OCI-LY7 (cell line): ENCODE data around the gene NDRG4. TPM values are rescaled to one million over a fixed set of nuclear protein-coding genes. Genes with fewer than 3 reads are reported as not detected.

ENCODE experiments used
- BruUV-seq: library from RNA; stranded (reverse); fragments of 400-500 nt; replicated peaks from 2 replicates; lab custom pipeline; 2021; lab: Mats Ljungman, UMichigan
- CTCF ChIA-PET: fragments of 300-600 bp; sonication (Branson Sonifier 250); formaldehyde crosslinking; loops from one replicate; lab custom pipeline; 2022; ENCODE audit warnings: antibody characterized with exemption; ENCODE audit not compliant: unreplicated experiment; lab: Charles Lee
- POLR2A ChIA-PET: fragments of 300-600 bp; sonication (Branson Sonifier 250); formaldehyde crosslinking; loops from one replicate; lab custom pipeline; 2022; ENCODE audit warnings: antibody characterized with exemption; lab: Charles Lee
- DNase-seq: peaks from one replicate; pipeline ENCODE4 v3.0.0-alpha.2; 2015; ENCODE audit warnings: low spot score
- H2AFZ ChIP-seq: fragments of 200-600 bp; sonication (generic), shearing (Covaris generic); 2 replicates; pipeline ENCODE4 v1.6.1; 2014; ENCODE audit warnings: mild to moderate bottlenecking, antibody characterized with exemption, low read length, moderate library complexity
- H3K27ac ChIP-seq: fragments of 200-600 bp; sonication (generic); 2 replicates; pipeline ENCODE4 v1.5.1; 2014; ENCODE audit warnings: mixed run types, low read depth, mild to moderate bottlenecking, moderate library complexity, low read length, inconsistent platforms; ENCODE audit not compliant: poor library complexity, severe bottlenecking
- H3K36me3 ChIP-seq: fragments of 200-600 bp; sonication (generic); 2 replicates; pipeline ENCODE4 v1.6.1; 2014; ENCODE audit warnings: mild to moderate bottlenecking, antibody characterized with exemption, low read length, moderate library complexity, mixed read lengths; ENCODE audit not compliant: insufficient read depth
- H3K4me1 ChIP-seq: fragments of 200-600 bp; sonication (generic); 2 replicates; pipeline ENCODE4 v1.5.1; 2014; ENCODE audit warnings: mild to moderate bottlenecking, low read length; ENCODE audit not compliant: insufficient read depth, poor library complexity, severe bottlenecking
- H3K4me2 ChIP-seq: fragments of 200-600 bp; sonication (generic); 2 replicates; pipeline ENCODE4 v1.6.1; 2014; ENCODE audit warnings: mild to moderate bottlenecking, low read length
- H3K4me3 ChIP-seq: fragments of 200-600 bp; sonication (generic); 2 replicates; pipeline ENCODE4 v1.5.1; 2014; ENCODE audit warnings: mild to moderate bottlenecking, low read depth, low read length; ENCODE audit not compliant: poor library complexity, severe bottlenecking
- H3K79me2 ChIP-seq: fragments of 200-600 bp; sonication (generic); 2 replicates; pipeline ENCODE4 v1.6.1; 2016; ENCODE audit warnings: low read depth, mild to moderate bottlenecking, low read length, moderate library complexity, mixed read lengths; ENCODE audit not compliant: insufficient read depth
- H3K9me2 ChIP-seq: fragments of 200-600 bp; sonication (generic); 2 replicates; pipeline ENCODE4 v1.6.1; 2016; ENCODE audit warnings: mild to moderate bottlenecking, low read length, mixed read lengths; ENCODE audit not compliant: insufficient read depth
- H3K9me3 ChIP-seq: fragments of 200-600 bp; sonication (generic); 2 replicates; pipeline ENCODE4 v1.6.1; 2014; ENCODE audit warnings: mild to moderate bottlenecking, mixed run types, low read length, mixed read lengths
- H4K20me1 ChIP-seq: fragments of 200-600 bp; sonication (generic); 2 replicates; pipeline ENCODE4 v1.6.1; 2014; ENCODE audit warnings: mild to moderate bottlenecking, antibody characterized with exemption, low read length, moderate library complexity, mixed read lengths; ENCODE audit not compliant: insufficient read depth
- CTCF ChIP-seq: fragments of 200-600 bp; sonication (generic); conservative IDR thresholded peaks from 2 replicates; pipeline ENCODE4 v1.5.1; 2014; ENCODE audit warnings: mild to moderate bottlenecking, antibody characterized with exemption, low read length, moderate library complexity, mixed read lengths
- EZH2phosphoT487 ChIP-seq: fragments of 200-600 bp; sonication (generic); IDR thresholded peaks from 2 replicates; pipeline ENCODE4 v1.6.1; 2018; ENCODE audit warnings: low read depth, borderline replicate concordance, mild to moderate bottlenecking, mixed run types, antibody characterized with exemption, low read length, moderate library complexity, mixed read lengths
- intact Hi-C: fragments of 100-400 bp; cut with micrococcal nuclease; formaldehyde crosslinking; loops from one replicate; pipeline ENCODE4 v1.10.0; 2022; ENCODE audit not compliant: unreplicated experiment
- total RNA-seq, 2 experiments: library from RNA; depleted of rRNA in 1 of 2; stranded (reverse); fragments of >200 nt in 1 of 2; shearing (Covaris generic) in 1 of 2; gene quantifications; 2 replicates each; pipeline ENCODE4 v1.2.3, GENCODE V29; 2014 to 2022

The NDRG4 gene
- total RNA-seq, 2 experiments from 2014 or later = 8.8 to 9.5 TPM

DNA sequence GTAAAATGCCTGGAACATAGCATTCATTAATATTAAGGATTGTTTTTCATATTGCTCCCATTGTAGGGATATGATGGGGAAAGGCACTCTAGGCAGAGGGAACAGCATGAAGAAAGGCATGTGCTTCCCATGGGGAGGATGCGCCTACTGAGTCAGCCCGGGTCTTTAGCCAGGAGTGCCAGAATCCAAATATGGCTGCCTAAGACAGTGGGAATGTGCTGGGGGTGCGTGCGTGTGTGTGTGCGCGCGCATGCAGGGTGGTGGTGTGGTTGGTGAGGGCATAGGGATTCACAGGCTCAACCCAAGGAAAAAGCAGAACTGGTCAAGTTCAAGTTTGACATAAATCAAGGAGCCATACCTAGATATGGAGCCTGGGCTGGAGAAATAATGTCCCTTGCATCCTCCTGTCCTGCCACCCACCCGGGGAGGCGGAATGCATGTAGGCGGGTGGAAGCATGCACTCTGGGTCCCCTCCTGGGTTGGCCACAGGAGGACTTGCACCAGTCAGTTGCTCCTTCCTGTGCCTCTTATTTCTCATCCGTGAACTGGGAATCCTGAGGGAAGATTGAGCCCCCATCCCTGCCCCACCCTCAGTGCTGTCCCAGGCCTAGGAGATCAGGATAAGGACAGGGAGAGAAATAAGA, 18.6 kb upstream of the NDRG4 start:
- intact Hi-C loops = no loop called here
- no peaks in the 10 kb centered on the region for H3K9me2 ChIP-seq
- no peak overlapping the region for H3K27ac ChIP-seq
- no peak overlapping the region for H3K4me3 ChIP-seq
- H2AFZ ChIP-seq = no peak overlapping the region
- CTCF ChIA-PET = no interaction called here
- no peaks in the 10 kb centered on the region for H3K36me3 ChIP-seq
- H4K20me1 ChIP-seq = no peaks in the 10 kb centered on the region
- BruUV-seq = no TSS peak
- no peaks in the 10 kb centered on the region for H3K79me2 ChIP-seq
- DNase-seq = no peak
- H3K4me1 ChIP-seq = peaks cover 13% of the 10 kb centered on the region
- no peak overlapping the region for H3K4me2 ChIP-seq
- no peaks in the 10 kb centered on the region for H3K9me3 ChIP-seq
- TF ChIP-seq EZH2phosphoT487 = no peak
- no peak for TF ChIP-seq CTCF
- POLR2A ChIA-PET = interaction anchor here (0.6 to 1.2 kb wide), 3 partner anchors 134 to 1497 kb away, joined by 3 to 5 read pairs (median 3); no protein-coding TSS in a partner anchor

DNA sequence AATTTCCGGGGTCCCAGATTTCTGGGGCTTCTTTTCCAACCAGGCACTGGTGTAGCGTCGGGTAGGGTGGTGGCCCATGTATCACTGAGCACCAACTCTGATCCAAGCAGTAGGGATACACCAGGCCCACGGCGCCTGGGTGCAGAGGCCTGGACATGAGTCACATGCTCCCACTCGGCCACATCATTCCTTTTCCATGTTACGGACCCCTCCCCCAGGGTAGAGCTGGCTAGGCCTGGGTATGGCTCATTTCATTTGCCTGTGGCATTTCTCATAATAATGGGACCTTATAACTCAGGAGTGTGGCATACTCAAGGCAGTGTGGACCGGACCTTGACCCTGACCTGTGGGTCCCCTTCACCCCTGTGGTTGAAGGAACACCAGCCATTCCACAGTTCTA, 18.0 kb upstream of the NDRG4 start:
- H3K36me3 ChIP-seq = no peaks in the 10 kb centered on the region
- H3K4me2 ChIP-seq = no peak overlapping the region
- intact Hi-C loops = no loop called here
- no peak overlapping the region for H3K27ac ChIP-seq
- H3K9me3 ChIP-seq = no peaks in the 10 kb centered on the region
- CTCF ChIA-PET = no interaction called here
- H2AFZ ChIP-seq = no peak overlapping the region
- H3K4me3 ChIP-seq = no peak overlapping the region
- POLR2A ChIA-PET = no interaction called here
- no TSS peak for BruUV-seq
- no peak for TF ChIP-seq CTCF
- no peak for TF ChIP-seq EZH2phosphoT487
- no peaks in the 10 kb centered on the region for H3K79me2 ChIP-seq
- no peak for DNase-seq
- no peaks in the 10 kb centered on the region for H3K9me2 ChIP-seq
- no peaks in the 10 kb centered on the region for H4K20me1 ChIP-seq
- H3K4me1 ChIP-seq = peaks cover 13% of the 10 kb centered on the region

- intact Hi-C loops = no loop called here
- Histone ChIP-seq H3K4me2 (no peak overlapping the region), H3K27ac (no peak overlapping the region), H3K79me2 (no peaks in the 10 kb centered on the region), H3K4me1 (peaks cover 9% of the 10 kb centered on the region), H3K9me3 (no peaks in the 10 kb centered on the region), H3K4me3 (no peak overlapping the region), H4K20me1 (no peaks in the 10 kb centered on the region), H2AFZ (no peak overlapping the region), H3K9me2 (no peaks in the 10 kb centered on the region), H3K36me3 (no peaks in the 10 kb centered on the region)
- DNase-seq = no peak
- BruUV-seq = no TSS peak
- CTCF ChIA-PET = interaction anchor here (0.5 to 1.2 kb wide), 5 partner anchors 10 to 107 kb away, joined by 3 to 5 read pairs (median 3); no protein-coding TSS in a partner anchor
- POLR2A ChIA-PET = interaction anchor here (0.5 to 1.0 kb wide), 6 partner anchors 65 to 192 kb away, joined by 3 to 11 read pairs (median 4); no protein-coding TSS in a partner anchor
- TF ChIP-seq CTCF (no peak), EZH2phosphoT487 (no peak)
These were observed 14.6 kb upstream of the NDRG4 start for GRCh38 chr16:58485184-58485887.
